GM19324 (cell line): ENCODE data around the gene ARFGAP2.
"Not testable (repeated sequence)": the region's sequence is repeated elsewhere in the genome, so short reads cannot be mapped to it uniquely, and the experiment has no call there.

ENCODE experiments used
- ATAC-seq: cut with Tn5 transposase; IDR thresholded peaks from one replicate; pipeline ENCODE4 v1.9.1; 2021; ENCODE audit warnings: mild to moderate bottlenecking, moderate library complexity; ENCODE audit not compliant: unreplicated experiment, low FRiP score

Gene ARFGAP2

DNA sequence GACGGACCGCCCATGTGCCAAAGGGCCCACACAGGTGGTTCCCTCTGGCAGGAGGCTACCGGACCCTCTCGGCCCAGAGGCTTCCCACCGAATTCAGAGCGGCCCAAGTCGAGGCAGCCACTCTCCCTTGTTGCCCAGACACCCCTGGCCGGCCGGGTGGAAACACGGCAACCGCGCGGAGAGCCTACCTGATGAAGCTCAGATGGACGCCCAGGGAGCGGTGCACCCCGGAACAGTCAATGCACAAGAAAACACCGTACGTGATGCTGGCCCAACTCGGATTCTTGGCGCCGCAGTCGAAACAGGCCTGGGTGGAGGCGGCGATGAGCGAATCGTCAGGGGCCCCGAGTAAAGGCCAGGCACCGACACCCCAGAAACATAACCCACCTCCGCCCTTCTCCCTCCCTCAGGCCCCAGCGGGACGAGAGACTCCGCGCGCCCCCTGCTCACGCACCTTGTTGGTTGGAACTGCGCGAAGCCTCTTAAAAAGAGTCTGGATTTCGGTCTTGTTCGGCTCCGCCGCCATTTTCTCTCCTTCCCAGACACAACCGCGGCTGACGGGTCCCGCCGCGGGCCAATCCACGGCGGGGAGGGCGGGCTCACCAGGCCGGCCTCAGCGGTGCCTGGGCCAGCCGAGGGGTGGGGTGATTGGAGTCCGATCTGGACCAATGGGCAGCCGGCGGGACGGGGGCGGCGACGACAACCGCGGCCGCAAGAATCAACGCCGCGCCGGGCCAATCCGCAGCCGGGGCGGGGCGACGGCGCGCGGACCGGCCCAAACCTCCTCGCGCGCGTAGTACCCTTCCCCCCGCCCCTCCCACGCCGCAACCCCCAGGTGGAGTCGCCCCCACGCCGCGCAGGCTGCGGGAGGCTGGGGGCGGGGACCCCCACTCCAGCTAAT lies at the start of gene ARFGAP2:
ARFGAP2 (minus strand) TSS at position 552 of the 901 bp plus-strand sequence; CDS start at position 526, 26 bp downstream.
- peak; percentile 93 for ATAC-seq

DNA sequence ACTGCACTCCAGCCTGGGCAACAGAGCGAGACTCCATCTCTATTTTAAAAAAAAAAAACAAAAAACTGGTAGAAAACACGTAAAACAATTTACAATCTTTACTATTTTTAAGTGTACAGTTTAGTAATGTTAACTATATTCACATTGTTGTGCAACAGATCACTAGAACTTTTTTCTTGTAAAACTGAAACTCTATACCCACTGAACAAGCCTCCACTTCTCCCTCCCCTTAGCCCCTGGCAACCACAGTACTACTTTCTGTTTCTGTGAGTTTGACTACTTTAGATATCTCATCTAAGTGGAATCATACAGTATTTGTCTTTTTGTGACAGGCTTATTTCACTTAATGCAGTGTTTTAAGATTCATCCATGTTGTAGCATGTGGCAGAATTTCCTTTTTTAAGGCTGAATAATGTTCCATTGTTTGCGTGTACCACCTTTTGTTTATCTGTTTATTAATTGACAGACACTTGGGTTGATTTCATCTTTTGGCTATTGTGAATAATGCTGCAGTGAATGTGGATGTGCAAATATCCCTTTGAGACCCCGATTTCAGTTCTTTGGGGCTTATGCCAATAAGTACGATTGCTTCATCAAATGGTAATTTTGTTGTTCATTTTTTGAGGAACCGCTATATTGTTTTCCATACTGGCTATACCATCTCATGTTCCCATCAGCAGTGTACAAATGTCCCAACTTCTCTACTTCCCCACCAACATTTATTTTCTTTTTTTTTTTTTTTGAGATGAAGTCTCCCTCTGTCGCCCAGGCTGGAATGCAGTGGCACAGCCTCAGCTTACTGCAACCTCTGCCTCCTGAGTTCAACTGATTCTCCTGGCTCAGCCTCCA lies 49.1 kb upstream of the ARFGAP2 start:
- peak; percentile 78 for ATAC-seq

DNA sequence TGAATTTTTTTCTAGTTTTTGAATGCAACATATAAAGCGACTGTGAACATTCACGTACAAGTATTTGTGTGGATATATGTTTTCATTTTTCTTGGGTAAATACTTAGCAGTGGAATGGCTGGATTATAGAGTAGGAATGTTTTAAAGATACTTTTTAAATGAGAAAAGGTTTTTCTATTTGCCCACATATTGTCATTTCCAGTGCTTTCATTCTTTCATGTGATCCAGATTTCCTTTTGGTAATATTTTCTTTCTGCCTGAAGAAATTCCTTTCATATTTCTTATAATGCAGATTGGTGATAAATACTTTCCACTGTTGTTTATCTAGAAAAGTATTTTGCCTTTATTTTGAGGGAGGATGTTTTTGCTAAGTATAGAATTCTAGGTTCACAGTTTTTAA lies 46.0 kb upstream of the ARFGAP2 start:
- no peak for ATAC-seq

DNA sequence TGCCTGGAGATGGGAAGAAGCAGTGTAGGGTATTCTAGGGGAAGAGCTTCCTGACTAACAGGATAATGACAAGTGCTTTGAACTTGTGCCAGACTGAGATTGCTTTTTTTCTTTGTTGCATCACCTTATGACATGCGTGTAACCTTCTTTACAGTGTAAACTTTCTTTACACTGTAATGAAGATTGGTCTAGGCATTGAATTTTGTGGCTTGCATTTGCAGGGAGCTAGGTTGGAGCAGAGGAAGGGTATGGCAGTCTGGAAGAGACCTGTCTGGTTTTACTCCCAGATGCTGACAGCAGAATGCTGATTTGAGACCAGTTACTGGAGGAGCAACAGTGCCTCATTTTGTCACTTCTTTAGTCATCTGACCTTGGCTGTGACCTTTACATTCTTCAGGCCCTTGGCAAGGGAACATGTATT lies 43.7 kb upstream of the ARFGAP2 start:
- no peak for ATAC-seq

DNA sequence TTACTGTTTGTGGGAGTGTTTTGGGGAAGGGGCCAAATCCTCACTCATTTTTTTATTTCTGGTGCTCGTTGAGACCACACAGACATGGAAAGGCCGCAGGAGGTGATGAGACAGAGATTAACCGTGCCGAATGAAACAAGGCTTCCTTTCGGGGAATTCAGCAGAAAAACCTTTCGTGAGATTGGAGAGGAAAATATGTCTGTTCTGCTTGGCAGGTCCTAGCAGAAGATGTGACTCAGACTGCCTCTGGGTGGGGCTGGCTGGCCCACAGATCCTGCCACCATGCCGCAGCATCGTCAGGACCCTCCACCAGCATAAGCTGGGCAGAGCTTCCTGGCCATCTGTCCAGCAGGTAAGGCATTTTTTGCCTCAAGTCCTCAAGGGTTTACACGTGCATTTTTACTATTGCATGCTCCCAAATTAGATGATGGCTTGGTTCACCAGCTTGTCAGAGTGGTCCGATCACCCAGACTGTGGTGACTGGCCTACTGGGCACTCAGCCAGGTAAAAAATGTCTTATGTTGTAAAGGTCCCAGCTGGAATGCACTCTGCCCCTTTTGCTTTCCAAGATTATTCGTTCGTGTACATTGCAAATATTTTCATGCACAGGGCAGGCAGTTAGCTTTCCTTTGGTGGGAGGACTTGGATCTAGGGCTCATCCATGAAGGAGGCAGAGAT lies 39.6 kb upstream of the ARFGAP2 start:
- peak; percentile 35 for ATAC-seq

DNA sequence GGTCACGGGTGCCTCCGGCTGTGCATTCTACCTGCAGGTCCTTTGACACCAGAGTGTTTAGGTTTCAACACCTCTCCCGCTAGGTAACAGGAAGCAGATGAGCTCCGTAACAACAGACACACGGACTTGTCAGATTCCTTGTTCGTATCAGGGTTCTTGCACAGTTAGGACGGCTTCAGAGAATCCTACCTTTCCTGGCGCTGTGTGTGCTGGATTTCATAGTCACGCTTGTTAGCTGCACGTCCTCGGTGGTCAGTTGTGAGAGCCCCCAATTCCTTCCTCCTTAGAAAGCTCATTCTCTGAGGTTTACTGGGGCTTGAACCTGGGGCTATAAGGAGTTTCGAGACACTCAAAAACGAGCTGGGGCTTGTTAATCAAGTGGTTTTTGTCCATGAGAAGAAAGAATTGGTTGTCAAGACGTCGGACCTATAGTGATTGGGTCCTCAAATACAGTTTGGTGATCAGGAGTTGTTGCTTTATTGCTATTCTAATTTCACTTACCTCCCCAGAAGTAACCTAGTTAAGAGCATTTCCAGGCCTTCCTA lies 38.8 kb upstream of the ARFGAP2 start:
- peak; percentile 0 for ATAC-seq

DNA sequence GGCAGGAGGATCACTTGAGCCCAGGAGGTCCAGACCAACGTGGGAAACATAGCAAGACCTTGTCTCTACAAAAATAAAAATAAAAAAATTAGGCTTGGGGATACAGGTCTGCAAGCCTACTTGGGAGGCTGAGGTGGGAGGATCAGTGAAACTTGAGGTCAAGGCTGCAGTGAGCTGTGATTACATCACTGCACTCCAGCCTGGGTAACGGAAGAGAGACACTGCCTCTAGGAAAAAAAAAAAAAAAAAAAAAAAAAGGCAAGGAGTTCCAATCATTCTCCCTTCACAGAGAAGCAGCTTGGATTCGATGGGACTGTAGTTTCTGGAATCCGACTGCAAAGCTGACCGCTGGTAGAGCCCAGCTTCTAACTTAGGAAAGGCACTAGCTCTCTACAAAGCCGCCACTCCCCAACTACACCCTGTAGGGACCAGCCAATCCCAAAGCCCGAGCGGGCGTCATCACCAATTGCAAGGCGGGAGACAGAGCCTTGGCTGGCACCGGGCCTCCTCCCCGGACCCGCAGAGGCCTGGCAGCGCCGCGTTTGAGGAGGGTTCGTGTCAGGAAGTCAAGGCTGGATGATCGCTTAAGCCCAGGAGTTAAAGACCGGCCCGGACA lies 37.4 kb upstream of the ARFGAP2 start:
- ATAC-seq, result peak; percentile 34

DNA sequence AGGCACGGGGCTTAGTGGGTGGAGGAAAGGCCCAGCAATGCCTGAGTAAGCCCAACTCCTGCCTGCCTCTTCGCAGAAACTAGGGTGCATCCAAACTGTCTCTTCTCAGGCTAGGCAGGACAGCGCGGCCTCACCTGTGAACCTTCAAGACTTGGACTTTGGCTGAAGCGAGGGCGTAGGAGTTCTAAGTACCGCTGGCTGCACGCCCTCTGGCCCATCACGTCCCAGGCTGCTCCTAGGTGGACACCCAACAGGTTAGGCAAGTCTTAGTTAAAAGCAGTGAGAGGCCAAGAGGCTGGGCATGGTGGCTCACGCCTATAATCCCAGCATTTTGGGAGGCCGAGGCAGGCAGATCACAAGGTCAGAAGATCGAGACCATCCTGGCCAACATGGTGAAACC lies 36.3 kb upstream of the ARFGAP2 start:
- no peak for ATAC-seq

DNA sequence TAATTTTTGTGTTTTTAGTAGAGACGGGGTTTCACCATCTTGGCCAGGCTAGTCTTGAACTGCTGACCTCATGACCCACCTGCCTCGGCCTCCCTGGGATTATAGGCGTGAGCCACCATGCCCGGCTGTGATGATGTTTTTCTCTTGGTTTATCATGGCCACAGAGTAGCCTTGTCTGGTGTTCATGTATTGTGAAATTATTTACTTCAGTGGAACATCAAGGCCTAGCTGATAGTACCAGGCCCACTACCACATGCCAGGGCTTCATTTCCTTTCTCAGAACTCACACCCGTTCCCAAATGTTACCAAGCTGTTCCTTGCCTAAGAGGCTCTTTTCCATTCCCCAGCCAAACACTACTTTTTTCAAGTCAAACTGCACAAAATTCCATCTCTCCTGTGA lies 31.9 kb upstream of the ARFGAP2 start:
- ATAC-seq, result no peak

DNA sequence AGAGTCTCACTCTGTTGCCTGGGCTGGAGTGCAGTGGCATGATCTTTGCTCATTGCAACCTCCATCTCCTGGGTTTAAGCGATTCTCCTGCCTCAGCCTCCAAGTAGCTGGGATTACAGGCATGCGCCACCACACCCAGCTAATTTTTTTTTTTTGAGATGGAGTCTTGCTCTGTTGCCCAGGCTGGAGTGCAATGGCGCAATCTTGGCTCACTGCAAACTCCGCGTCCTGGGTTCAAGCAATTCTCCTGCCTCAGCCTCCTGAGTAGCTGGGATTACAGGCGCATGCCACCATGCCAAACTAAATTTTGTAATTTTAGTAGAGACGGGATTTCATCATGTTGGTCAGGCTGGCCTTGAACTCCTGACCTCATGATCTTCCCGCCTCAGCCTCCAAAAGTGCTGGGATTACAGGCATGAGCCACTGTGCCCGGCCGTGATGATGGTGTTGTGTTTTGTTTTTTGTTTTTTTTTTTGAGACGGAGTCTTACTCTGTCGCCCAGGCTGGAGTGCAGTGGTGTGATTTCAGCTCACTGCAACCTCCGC lies 31.4 kb upstream of the ARFGAP2 start:
- ATAC-seq, result not testable (repeated sequence)

DNA sequence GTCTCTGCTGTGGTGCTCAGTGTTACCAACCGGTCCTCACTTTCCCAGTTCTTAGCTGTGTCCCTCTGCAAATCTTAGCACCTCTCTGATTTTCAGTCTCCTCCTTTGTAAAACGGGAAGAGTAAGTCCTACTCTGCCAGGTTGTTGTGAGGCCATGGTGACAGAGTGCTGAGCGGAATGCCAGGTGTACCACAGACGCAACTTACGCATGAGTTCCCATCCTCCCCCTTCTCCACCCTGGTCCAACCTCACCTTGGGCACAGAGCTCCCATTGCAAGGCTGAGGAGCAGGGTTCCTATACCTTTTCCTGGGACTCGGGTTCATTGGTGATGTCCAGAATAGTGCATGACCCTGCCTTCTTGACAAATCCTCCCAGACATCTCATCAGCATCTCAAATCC lies 30.8 kb upstream of the ARFGAP2 start:
- no peak for ATAC-seq

DNA sequence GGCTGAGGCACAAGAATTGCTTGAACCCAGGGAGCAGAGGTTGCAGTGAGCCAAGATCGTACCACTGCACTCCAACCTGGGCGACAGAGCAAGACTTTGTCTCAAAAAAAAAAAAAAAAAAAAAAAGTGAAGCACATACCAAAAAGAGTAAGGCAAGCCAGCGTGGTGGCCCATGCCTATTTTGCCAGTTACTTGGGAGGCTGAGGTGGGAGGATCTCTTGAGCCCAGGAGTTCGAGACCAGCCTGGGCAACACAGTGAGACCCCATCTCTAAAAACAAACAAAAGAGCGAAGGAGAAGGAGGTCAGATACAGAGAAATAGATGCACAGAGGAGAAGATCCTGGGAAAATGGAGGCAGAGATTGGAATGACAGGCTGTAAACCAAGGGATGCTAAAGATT lies 29.9 kb upstream of the ARFGAP2 start:
- not testable (repeated sequence) for ATAC-seq

DNA sequence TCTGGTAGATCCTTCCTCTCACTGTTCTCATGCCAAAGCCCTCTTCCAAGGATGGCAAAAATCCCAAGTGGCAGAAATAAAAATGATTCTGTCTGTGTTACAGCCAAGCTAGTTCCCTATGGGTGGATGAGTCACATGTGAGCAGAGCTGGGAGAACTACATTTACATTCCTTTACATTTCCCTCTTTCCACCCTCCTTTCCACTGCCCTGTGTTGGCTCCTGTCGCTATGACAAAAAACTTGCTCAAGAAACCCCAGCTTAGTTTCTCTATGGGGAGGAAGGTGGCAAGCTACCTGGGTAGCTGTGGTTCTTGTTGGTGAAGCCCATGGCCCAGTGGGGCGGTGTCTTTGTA lies 27.9 kb upstream of the ARFGAP2 start:
- no peak for ATAC-seq

DNA sequence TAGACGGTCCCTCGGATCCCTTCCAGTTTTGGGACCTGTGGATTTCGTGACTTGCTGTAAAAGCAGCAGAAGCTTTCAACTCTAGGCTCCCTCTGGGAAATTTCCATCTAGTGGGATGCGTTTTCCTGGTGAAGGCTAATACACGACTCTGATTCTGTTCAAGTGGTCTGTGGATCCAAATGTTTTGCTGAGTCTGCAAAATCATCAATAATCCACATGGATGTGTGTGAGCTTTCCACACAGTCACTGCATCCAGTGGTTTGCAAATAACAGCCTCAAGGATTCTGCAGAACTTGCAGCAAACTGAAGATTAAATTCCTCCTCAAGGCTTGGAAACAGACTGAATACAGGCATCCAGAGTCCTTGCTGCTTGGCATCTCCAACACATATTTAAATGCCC lies 25.9 kb upstream of the ARFGAP2 start:
- no peak for ATAC-seq

DNA sequence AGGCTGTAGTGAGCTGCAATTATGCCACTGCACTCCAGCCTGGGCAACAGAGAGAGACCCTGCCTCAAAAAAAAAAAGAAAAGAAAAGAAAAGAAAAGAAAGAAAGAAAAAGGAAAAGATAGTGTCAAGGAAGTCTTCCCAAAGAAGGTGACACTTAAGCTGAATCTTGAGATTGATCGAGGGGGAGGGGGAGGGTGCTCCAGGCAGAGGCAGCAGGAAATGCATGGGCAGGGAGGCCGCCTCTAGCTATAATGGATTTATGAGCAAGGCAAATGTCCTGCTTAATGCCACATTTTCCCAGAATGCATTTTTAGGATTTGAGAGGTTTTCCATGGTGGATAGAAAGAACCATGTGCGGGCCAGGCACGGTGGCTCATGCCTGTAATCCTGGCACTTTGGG lies 24.3 kb upstream of the ARFGAP2 start:
- ATAC-seq, result no peak

DNA sequence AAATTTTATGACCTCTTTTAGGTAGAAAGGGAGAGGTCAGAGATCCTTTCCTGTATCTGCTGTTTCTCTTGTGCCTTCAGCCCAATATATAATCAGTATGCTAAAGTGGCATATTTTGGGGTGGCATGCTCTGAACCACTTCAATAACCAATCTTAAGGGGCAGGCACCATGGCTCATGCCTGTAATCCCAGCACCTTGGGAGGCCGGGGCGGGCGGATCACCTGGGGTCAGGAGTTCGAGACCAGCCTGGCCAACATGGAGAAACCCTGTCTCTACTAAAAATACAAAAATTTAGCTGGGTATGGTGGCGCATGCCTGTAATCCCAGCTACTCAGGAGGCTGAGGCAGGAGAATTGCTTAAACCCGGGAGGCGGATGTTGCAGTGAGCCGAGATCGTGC lies 21.5 kb upstream of the ARFGAP2 start:
- not testable (repeated sequence) for ATAC-seq

DNA sequence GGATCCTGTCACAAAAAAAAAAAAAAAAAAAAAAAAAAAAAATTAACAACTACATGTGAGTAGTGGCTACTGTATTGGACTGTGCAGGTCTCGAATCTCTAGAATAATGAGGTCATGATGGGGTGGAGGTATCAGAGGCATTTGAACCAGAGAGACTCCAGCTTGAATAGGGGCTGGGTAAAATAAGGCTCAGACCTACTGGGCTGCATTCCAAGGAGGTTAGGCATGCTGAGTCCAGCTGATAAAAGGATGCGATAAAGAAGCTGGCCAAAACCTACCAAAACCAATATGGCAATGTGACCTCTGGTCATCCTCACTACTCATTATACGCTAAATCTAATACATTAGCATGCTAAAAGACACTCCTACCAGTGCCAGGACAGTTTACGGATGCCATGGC lies 15.4 kb upstream of the ARFGAP2 start:
- ATAC-seq, result no peak

DNA sequence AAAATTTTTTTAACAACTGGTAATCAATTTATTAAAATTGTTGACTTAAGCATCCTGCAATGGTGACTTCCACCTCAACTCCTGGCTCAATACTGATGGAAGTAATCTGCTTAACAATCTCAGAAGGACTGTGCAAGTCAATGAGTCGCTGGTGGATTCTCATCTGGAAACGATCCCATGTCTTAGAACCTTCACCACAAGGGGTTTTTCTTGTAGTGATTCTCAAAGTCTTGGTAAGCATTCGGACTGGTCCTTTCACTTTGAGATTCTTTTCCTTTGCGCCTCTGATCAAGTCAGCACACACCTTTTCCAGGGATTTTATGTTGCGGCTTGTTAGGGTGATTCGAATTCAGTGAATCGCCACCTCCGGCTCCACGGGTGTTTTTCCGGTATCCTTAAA lies 14.5 kb upstream of the ARFGAP2 start:
- not testable (repeated sequence) for ATAC-seq

DNA sequence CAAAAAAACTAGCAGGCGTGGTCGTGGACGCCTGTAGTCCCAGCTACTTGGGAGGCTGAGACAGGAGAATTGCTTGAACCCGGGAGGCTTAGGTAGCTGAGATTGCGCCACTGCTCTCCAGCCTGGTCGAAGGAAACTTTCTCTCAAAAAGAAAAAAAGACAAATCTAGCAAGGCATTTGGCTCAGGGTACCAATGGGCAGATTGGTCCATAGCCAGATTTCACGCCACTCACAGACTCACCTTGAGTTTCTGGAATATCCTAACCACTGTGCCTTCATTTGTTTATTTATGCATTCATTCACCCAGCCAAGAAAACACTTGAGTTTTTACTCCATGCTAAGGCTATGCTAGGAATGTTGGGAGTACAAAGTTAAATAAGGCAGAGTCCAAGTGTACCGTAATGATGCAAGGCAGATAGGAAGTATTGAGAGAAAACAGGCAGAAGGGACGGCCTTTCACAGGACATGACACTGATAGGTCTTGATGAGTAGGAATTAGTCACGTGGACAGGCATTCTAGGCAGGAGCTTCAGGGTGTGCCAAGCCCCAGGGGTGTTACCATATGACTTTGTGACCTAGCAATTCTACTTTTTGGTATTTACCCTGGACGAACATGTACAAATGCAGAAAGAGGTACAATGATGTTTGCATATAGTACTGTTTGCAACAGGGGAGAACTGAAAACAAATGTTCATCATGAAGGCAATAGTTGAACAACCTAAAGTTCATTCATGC lies 12.6 kb upstream of the ARFGAP2 start:
- ATAC-seq, result no peak
